CD14-positive monocyte (primary cell): Measurements from ENCODE around the gene AJAP1. TPM values are rescaled to one million over a fixed set of nuclear protein-coding genes. Genes with fewer than 3 reads are reported as not detected.

ENCODE experiments used
- DNase-seq, 3 donors: peaks; one replicate each; pipeline ENCODE4 v3.0.0-alpha.2; 2011 to 2022
- H2AFZ ChIP-seq: 2 replicates; pipeline ENCODE4 v1.6.0; 2012; ENCODE audit warnings: mild to moderate bottlenecking, low read depth, low read length, inconsistent platforms; ENCODE audit not compliant: insufficient read depth, poor library complexity, severe bottlenecking
- H3K27ac ChIP-seq, 2 donors: 1 replicate in 1 of 2; 2 replicates in 1 of 2; pipeline ENCODE4 v1.5.1; 2012 to 2013; ENCODE audit warnings: low read length in 2 of 2, control low read depth in 1 of 2, inconsistent platforms in 1 of 2, low read depth in 1 of 2, mild to moderate bottlenecking in 1 of 2
- H3K27me3 ChIP-seq, 2 donors: one replicate each; pipeline versions ENCODE4 v1.6.0 to v1.6.1; 2011 to 2013; ENCODE audit warnings: low read length in 2 of 2; ENCODE audit not compliant: control insufficient read depth in 2 of 2, insufficient read depth in 2 of 2
- H3K36me3 ChIP-seq, 2 donors: replicated peaks in 1 of 2; 1 replicate in 1 of 2; 2 replicates in 1 of 2; pipeline versions ENCODE4 v1.5.1 to v1.6.1; 2012 to 2013; ENCODE audit warnings: low read length in 2 of 2, control low read depth in 1 of 2, inconsistent platforms in 1 of 2, mild to moderate bottlenecking in 1 of 2; ENCODE audit not compliant: insufficient read depth in 2 of 2, control insufficient read depth in 1 of 2
- H3K4me1 ChIP-seq, 2 donors: 1 replicate in 1 of 2; 2 replicates in 1 of 2; pipeline versions ENCODE4 v1.5.1 to v1.6.1; 2012 to 2013; ENCODE audit warnings: low read length in 2 of 2, control low read depth in 1 of 2, inconsistent platforms in 1 of 2, mild to moderate bottlenecking in 1 of 2, moderate library complexity in 1 of 2; ENCODE audit not compliant: insufficient read depth in 2 of 2, control insufficient read depth in 1 of 2
- H3K4me2 ChIP-seq: replicated peaks from 2 replicates; pipeline ENCODE3; 2012; ENCODE audit warnings: low read length, moderate library complexity, mild to moderate bottlenecking; ENCODE audit not compliant: poor library complexity, severe bottlenecking; ENCODE audit errors: extremely low read depth
- H3K4me3 ChIP-seq, 3 experiments: fragments of 200-600 bp in 1 of 3; sonication (generic) in 1 of 3; replicated peaks in 1 of 3; 1 replicate in 2 of 3; 2 replicates in 1 of 3; pipeline ENCODE4 v1.5.1; 2011 to 2013; ENCODE audit warnings: low read length in 3 of 3, mild to moderate bottlenecking in 3 of 3, control low read depth in 2 of 3, low read depth in 2 of 3, inconsistent platforms in 1 of 3, moderate library complexity in 1 of 3
- H3K79me2 ChIP-seq: 2 replicates; pipeline ENCODE4 v1.6.0; 2012; ENCODE audit warnings: mild to moderate bottlenecking, control low read depth, inconsistent platforms, low read length, moderate library complexity; ENCODE audit not compliant: insufficient read depth
- H3K9ac ChIP-seq: 2 replicates; pipeline ENCODE4 v1.6.0; 2017; ENCODE audit warnings: low read length, mild to moderate bottlenecking; ENCODE audit not compliant: insufficient read depth, poor library complexity, severe bottlenecking
- H3K9me3 ChIP-seq, 2 donors: replicated peaks in 1 of 2; 1 replicate in 1 of 2; 2 replicates in 1 of 2; pipeline versions ENCODE4 v1.5.1 to v1.6.1; 2012 to 2013; ENCODE audit warnings: low read length in 2 of 2, control low read depth in 1 of 2; ENCODE audit not compliant: control insufficient read depth in 1 of 2, insufficient read depth in 1 of 2
- H4K20me1 ChIP-seq: 2 replicates; pipeline ENCODE4 v1.6.0; 2012; ENCODE audit warnings: mild to moderate bottlenecking, low read length, control low read depth, moderate library complexity; ENCODE audit not compliant: insufficient read depth
- H3K27ac Mint-ChIP-seq, 7 donors: one replicate each; pipeline ENCODE4 v1.8.0; 2020; ENCODE audit warnings: mild to moderate bottlenecking in 7 of 7, mixed read lengths in 7 of 7, moderate library complexity in 6 of 7, inconsistent platforms in 2 of 7
- H3K27me3 Mint-ChIP-seq, 3 donors: one replicate each; pipeline ENCODE4 v1.8.0; 2021 to 2022; ENCODE audit warnings: low read depth in 3 of 3, mild to moderate bottlenecking in 3 of 3, mixed read lengths in 3 of 3, moderate library complexity in 3 of 3, inconsistent platforms in 1 of 3
- H3K36me3 Mint-ChIP-seq, 2 donors: one replicate each; pipeline ENCODE4 v1.8.0; 2020; ENCODE audit warnings: mixed read lengths in 2 of 2, inconsistent platforms in 1 of 2, mild to moderate bottlenecking in 1 of 2
- H3K4me1 Mint-ChIP-seq: one replicate; pipeline ENCODE4 v1.8.0; 2020; ENCODE audit warnings: mild to moderate bottlenecking, mixed read lengths
- H3K4me3 Mint-ChIP-seq, 2 donors: one replicate each; pipeline ENCODE4 v1.8.0; 2020; ENCODE audit warnings: mild to moderate bottlenecking in 2 of 2, mixed read lengths in 2 of 2, moderate library complexity in 1 of 2
- H3K9me3 Mint-ChIP-seq, 7 donors: one replicate each; pipeline ENCODE4 v1.8.0; 2020 to 2022; ENCODE audit warnings: mixed read lengths in 7 of 7, mild to moderate bottlenecking in 6 of 7, moderate library complexity in 6 of 7, inconsistent platforms in 2 of 7
- CTCF ChIP-seq: fragments of 200-600 bp; IDR thresholded peaks from one replicate; pipeline ENCODE4 v1.8.0; 2022; ENCODE audit warnings: antibody characterized with exemption, mild to moderate bottlenecking
- WGBS: methylation state at CpG from one replicate; pipeline ENCODE4 v1.1.5; 2013; ENCODE audit warnings: missing lambda C conversion rate; ENCODE audit not compliant: insufficient coverage; 5-methylcytosine and 5-hydroxymethylcytosine counted together
- intact Hi-C, 2 donors: fragments of 100-400 bp; cut with micrococcal nuclease; formaldehyde crosslinking; loops; one replicate each; pipeline versions ENCODE4 v1.15.0 to v1.15.1; 2023
- polyA plus RNA-seq, 3 donors: library from polyadenylated mRNA; depleted of rRNA in 1 of 3; unstranded in 2 of 3; stranded (reverse) in 1 of 3; fragments of 300-500 nt in 2 of 3; fragments of >200 nt in 1 of 3; fragmentation: Illumina TruSeq in 2 of 3; gene quantifications; 1 replicate in 2 of 3; 2 replicates in 1 of 3; pipeline ENCODE4 v1.2.3, GENCODE V29; 2012 to 2021

The AJAP1 gene
- polyA plus RNA-seq, 3 donors, result not detected

- intact Hi-C loops, result no loop called here
- DNase-seq, result no peak
- Mint-ChIP-seq H3K9me3 (peaks cover 2 to 10% (median 6%) of the 10 kb centered on the region in 7 donors), H3K36me3 (no peaks in the 10 kb centered on the region), H3K27ac (no peak overlapping the region), H3K4me3 (no peak overlapping the region), H3K4me1 (no peaks in the 10 kb centered on the region), H3K27me3 (peaks cover 1 to 2% (median 2%) of the 10 kb centered on the region in 3 donors)
- Histone ChIP-seq H3K4me2 (no peak overlapping the region), H3K27ac (no peak overlapping the region), H3K4me3 (no peak overlapping the region), H3K27me3 (no peaks in the 10 kb centered on the region), H4K20me1 (no peaks in the 10 kb centered on the region), H3K36me3 (no peaks in the 10 kb centered on the region), H3K4me1 (no peaks in the 10 kb centered on the region), H3K79me2 (no peaks in the 10 kb centered on the region), H3K9me3 (peaks cover 0 to 7% of the 10 kb centered on the region in 2 donors), H3K9ac (no peak overlapping the region), H2AFZ (no peak overlapping the region)
- TF ChIP-seq CTCF, result no peak
- WGBS, result 15% methylated on average over 5 of the region's 8 CpGs
These were observed 183.3 kb downstream of the AJAP1 start for GRCh38 chr1:4837752-4838151.

DNA sequence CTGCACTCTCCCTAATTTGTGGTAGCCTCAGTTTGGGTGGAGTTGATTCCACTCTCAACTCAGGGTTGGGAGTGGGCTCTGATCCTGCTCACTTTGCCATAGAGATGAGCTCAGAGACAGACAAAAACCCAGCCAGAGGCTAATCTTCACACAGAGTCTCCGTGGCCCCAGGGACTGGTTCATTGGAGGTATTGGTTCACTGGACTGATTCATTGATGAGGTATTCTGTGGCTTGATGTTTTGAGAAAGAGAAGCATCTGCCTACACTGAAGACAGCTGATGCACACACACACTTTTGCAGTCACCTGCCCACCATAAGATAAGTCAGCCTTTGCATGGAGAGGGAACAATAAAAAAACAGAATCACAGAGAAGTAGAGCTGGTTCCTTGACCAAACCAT lies 183.8 kb downstream of the AJAP1 start:
- Mint-ChIP-seq H3K4me3 (no peak overlapping the region), H3K27ac (no peak overlapping the region), H3K4me1 (no peaks in the 10 kb centered on the region), H3K27me3 (peaks cover 1 to 2% (median 2%) of the 10 kb centered on the region in 3 donors), H3K36me3 (no peaks in the 10 kb centered on the region), H3K9me3 (peaks cover 0 to 10% (median 6%) of the 10 kb centered on the region in 7 donors)
- Histone ChIP-seq H3K9ac (no peak overlapping the region), H2AFZ (no peak overlapping the region), H3K4me1 (no peaks in the 10 kb centered on the region), H3K27ac (no peak overlapping the region), H3K36me3 (no peaks in the 10 kb centered on the region), H3K27me3 (no peaks in the 10 kb centered on the region), H3K9me3 (peaks cover 0 to 7% of the 10 kb centered on the region in 2 donors), H3K79me2 (no peaks in the 10 kb centered on the region), H3K4me3 (no peak overlapping the region), H4K20me1 (no peaks in the 10 kb centered on the region), H3K4me2 (no peak overlapping the region)
- TF ChIP-seq CTCF, result no peak
- DNase-seq, result no peak
- intact Hi-C loops, result no loop called here
- 100% methylated on average over 1 of the region's 1 CpG for WGBS
